H1 (cell line): ENCODE data around the gene PLCB1. TPM values are rescaled to one million over a fixed set of nuclear protein-coding genes. Genes with fewer than 3 reads are reported as not detected.

Source experiments
- CTCF ChIA-PET: fragments of 300-600 bp; sonication (Branson Sonifier 250); formaldehyde crosslinking; loops from one replicate; lab custom pipeline; 2021; ENCODE audit not compliant: partially characterized antibody; lab: Charles Lee
- POLR2A ChIA-PET: fragments of 300-600 bp; sonication (Branson Sonifier 250); formaldehyde crosslinking; loops from one replicate; lab custom pipeline; 2021; ENCODE audit warnings: inconsistent platforms; ENCODE audit not compliant: partially characterized antibody; lab: Charles Lee
- DNase-seq, 2 experiments: peaks; one replicate each; pipeline versions ENCODE4 v3.0.0 to v3.0.0-alpha.2; 2010 to 2022; ENCODE audit warnings: low spot score in 2 of 2, low read depth in 1 of 2, mixed read lengths in 1 of 2
- FAIRE-seq: peaks from 2 replicates; lab custom pipeline; 2011; peaks lifted over from hg19 to GRCh38; lab: Jason Lieb, UNC
- H2AFZ ChIP-seq: 2 replicates; pipeline ENCODE4 v1.8.1; 2012; ENCODE audit warnings: low read length, inconsistent platforms
- H2AK5ac ChIP-seq: 2 replicates; pipeline ENCODE4 v1.6.1; 2013; ENCODE audit warnings: low read depth, low read length
- H2BK120ac ChIP-seq: replicated peaks from 2 replicates; pipeline ENCODE3; 2013; ENCODE audit warnings: low read depth, low read length, inconsistent platforms
- H2BK12ac ChIP-seq: 2 replicates; pipeline ENCODE4 v1.6.1; 2013; ENCODE audit warnings: low read depth, low read length
- H2BK15ac ChIP-seq: 2 replicates; pipeline ENCODE4 v1.6.1; 2013; ENCODE audit warnings: low read length
- H2BK20ac ChIP-seq: 2 replicates; pipeline ENCODE4 v1.6.1; 2013; ENCODE audit warnings: low read length
- H2BK5ac ChIP-seq: 2 replicates; pipeline ENCODE4 v1.6.1; 2013; ENCODE audit warnings: low read depth, low read length
- H3K14ac ChIP-seq: 2 replicates; pipeline ENCODE4 v1.6.1; 2013; ENCODE audit warnings: inconsistent platforms; ENCODE audit not compliant: insufficient read length
- H3K18ac ChIP-seq: 2 replicates; pipeline ENCODE4 v1.6.1; 2013; ENCODE audit warnings: low read length; ENCODE audit errors: extremely low read depth
- H3K23ac ChIP-seq: 2 replicates; pipeline ENCODE4 v1.6.1; 2013; ENCODE audit warnings: inconsistent platforms; ENCODE audit not compliant: insufficient read length
- H3K23me2 ChIP-seq: 2 replicates; pipeline ENCODE4 v1.6.1; 2013; ENCODE audit warnings: low read depth, low read length
- H3K27ac ChIP-seq: 2 replicates; pipeline ENCODE4 v1.6.1; 2011; ENCODE audit warnings: low read depth, low read length, inconsistent platforms
- H3K27me3 ChIP-seq, 4 experiments: replicated peaks in 1 of 4; 1 replicate in 1 of 4; 2 replicates in 3 of 4; pipeline versions ENCODE4 v1.6.1 to v1.8.1; 2011 to 2013; ENCODE audit warnings: low read length in 3 of 4, mild to moderate bottlenecking in 3 of 4, inconsistent platforms in 2 of 4, mixed read lengths in 2 of 4, moderate library complexity in 1 of 4; ENCODE audit not compliant: control insufficient read depth in 3 of 4, insufficient read depth in 3 of 4; ENCODE audit errors: extremely low read depth in 1 of 4
- H3K36me3 ChIP-seq, 4 experiments: 2 replicates each; pipeline versions ENCODE4 v1.6.1 to v1.8.1; 2011 to 2013; ENCODE audit warnings: mild to moderate bottlenecking in 4 of 4, low read length in 3 of 4, moderate library complexity in 2 of 4, control low read depth in 1 of 4, inconsistent platforms in 1 of 4; ENCODE audit not compliant: insufficient read depth in 4 of 4, control insufficient read depth in 2 of 4
- H3K4ac ChIP-seq: replicated peaks from 2 replicates; pipeline ENCODE3; 2013; ENCODE audit warnings: low read length, low read depth, mixed read lengths, inconsistent platforms; ENCODE audit not compliant: insufficient read length
- H3K4me1 ChIP-seq, 4 experiments: replicated peaks in 1 of 4; 1 replicate in 1 of 4; 2 replicates in 3 of 4; pipeline versions ENCODE4 v1.6.1 to v1.8.1; 2011 to 2013; ENCODE audit warnings: low read length in 3 of 4, inconsistent platforms in 2 of 4, mixed read lengths in 1 of 4; ENCODE audit not compliant: insufficient read depth in 4 of 4, control insufficient read depth in 3 of 4
- H3K4me2 ChIP-seq, 2 experiments: 2 replicates each; pipeline versions ENCODE4 v1.6.1 to v1.8.1; 2011 to 2013; ENCODE audit warnings: low read depth in 2 of 2, low read length in 2 of 2, control low read depth in 1 of 2, inconsistent platforms in 1 of 2, mild to moderate bottlenecking in 1 of 2; ENCODE audit not compliant: insufficient read depth in 1 of 2
- H3K4me3 ChIP-seq, 4 experiments: fragments of 200-600, 300-600 bp in 1 of 4; sonication (generic), shearing (Covaris generic), sonication (Bioruptor Twin) in 1 of 4; 2 replicates each; pipeline versions ENCODE4 v1.5.1 to v1.8.1; 2011 to 2016; ENCODE audit warnings: low read length in 4 of 4, low read depth in 3 of 4, control low read depth in 2 of 4, inconsistent platforms in 2 of 4, mild to moderate bottlenecking in 2 of 4, mixed read lengths in 1 of 4, moderate library complexity in 1 of 4; ENCODE audit not compliant: insufficient read depth in 2 of 4; ENCODE audit errors: extremely low read depth in 1 of 4
- H3K56ac ChIP-seq: replicated peaks from 2 replicates; pipeline ENCODE3; 2013; ENCODE audit warnings: low read depth, mild to moderate bottlenecking, mixed read lengths, low read length, inconsistent platforms; ENCODE audit not compliant: insufficient read length
- H3K79me1 ChIP-seq: 2 replicates; pipeline ENCODE4 v1.6.1; 2013; ENCODE audit warnings: low read depth, low read length, control low read depth
- H3K79me2 ChIP-seq, 2 experiments: 2 replicates each; pipeline versions ENCODE4 v1.6.1 to v1.8.1; 2012 to 2013; ENCODE audit warnings: low read length in 2 of 2, mild to moderate bottlenecking in 2 of 2, inconsistent platforms in 1 of 2; ENCODE audit not compliant: insufficient read depth in 2 of 2, control insufficient read depth in 1 of 2
- H3K9ac ChIP-seq, 4 experiments: replicated peaks in 1 of 4; 1 replicate in 1 of 4; 2 replicates in 3 of 4; pipeline versions ENCODE4 v1.6.1 to v1.8.1; 2011 to 2013; ENCODE audit warnings: low read depth in 3 of 4, low read length in 3 of 4, control low read depth in 2 of 4, mild to moderate bottlenecking in 2 of 4, moderate library complexity in 2 of 4, inconsistent platforms in 1 of 4; ENCODE audit errors: extremely low read depth in 1 of 4
- H3K9me3 ChIP-seq, 2 experiments: 2 replicates each; pipeline versions ENCODE4 v1.6.1 to v1.8.1; 2012 to 2013; ENCODE audit warnings: mild to moderate bottlenecking in 2 of 2, moderate library complexity in 2 of 2, control low read depth in 1 of 2, inconsistent platforms in 1 of 2, low read depth in 1 of 2, low read length in 1 of 2, mixed read lengths in 1 of 2; ENCODE audit not compliant: insufficient read depth in 2 of 2
- H4K20me1 ChIP-seq, 2 experiments: replicated peaks in 1 of 2; 2 replicates each; pipeline versions ENCODE3 to v1.8.1; 2011 to 2013; ENCODE audit warnings: inconsistent platforms in 2 of 2, low read length in 2 of 2, mild to moderate bottlenecking in 1 of 2; ENCODE audit not compliant: insufficient read depth in 2 of 2, control insufficient read depth in 1 of 2
- H4K5ac ChIP-seq: 2 replicates; pipeline ENCODE4 v1.6.1; 2013; ENCODE audit warnings: low read length, low read depth, mixed read lengths, inconsistent platforms; ENCODE audit not compliant: insufficient read length
- H4K8ac ChIP-seq: 2 replicates; pipeline ENCODE4 v1.8.0; 2013; ENCODE audit warnings: mild to moderate bottlenecking, moderate library complexity, low read length, inconsistent platforms; ENCODE audit not compliant: insufficient read depth; ENCODE audit errors: extremely low read depth
- H4K91ac ChIP-seq: replicated peaks from 2 replicates; pipeline ENCODE3; 2013; ENCODE audit warnings: low read length, mixed read lengths, inconsistent platforms; ENCODE audit not compliant: insufficient read length
- BCL11A ChIP-seq, 2 experiments: IDR thresholded peaks; one replicate each; pipeline ENCODE4 v1.6.1; 2011; ENCODE audit warnings: low read depth in 2 of 2, low read length in 2 of 2, mild to moderate bottlenecking in 2 of 2
- CREB1 ChIP-seq: IDR thresholded peaks from 2 replicates; pipeline ENCODE4 v1.6.1; 2012; ENCODE audit warnings: inconsistent platforms
- MAFK ChIP-seq: IDR thresholded peaks from 2 replicates; pipeline ENCODE4 v1.6.1; 2012; ENCODE audit warnings: low read depth, mild to moderate bottlenecking, improper control_type of control experiment, low read length
- NANOG ChIP-seq: IDR thresholded peaks from 2 replicates; pipeline ENCODE4 v1.6.1; 2011; ENCODE audit warnings: low read length, low read depth, mild to moderate bottlenecking, inconsistent platforms; ENCODE audit not compliant: insufficient read depth, poor library complexity, severe bottlenecking
- NRF1 ChIP-seq: IDR thresholded peaks from 2 replicates; pipeline ENCODE4 v1.6.1; 2011; ENCODE audit warnings: mild to moderate bottlenecking, low read depth, low read length, improper control_type of control experiment
- PHF8 ChIP-seq: fragments of 200-600 bp; sonication (generic); conservative IDR thresholded peaks from 2 replicates; pipeline ENCODE4 v1.7.1; 2012; ENCODE audit warnings: low read depth, mild to moderate bottlenecking, inconsistent platforms, low read length, moderate library complexity
- RNF2 ChIP-seq: fragments of 200-900, 300-1000 bp; sonication (generic); IDR thresholded peaks from 2 replicates; pipeline ENCODE4 v1.7.1; 2016; ENCODE audit warnings: borderline replicate concordance, low read depth, mild to moderate bottlenecking, antibody characterized with exemption, low read length; ENCODE audit not compliant: poor library complexity, severe bottlenecking; ENCODE audit errors: missing control alignments
- SIN3A ChIP-seq, 2 experiments: IDR thresholded peaks in 1 of 2; conservative IDR thresholded peaks in 1 of 2; 2 replicates each; pipeline ENCODE4 v1.6.1; 2011 to 2012; ENCODE audit warnings: low read length in 2 of 2, improper control_type of control experiment in 1 of 2, low read depth in 1 of 2, mild to moderate bottlenecking in 1 of 2
- SIRT6 ChIP-seq: IDR thresholded peaks from one replicate; pipeline ENCODE4 v1.7.1; 2012; ENCODE audit warnings: low read length, inconsistent platforms
- SIX5 ChIP-seq: IDR thresholded peaks from 2 replicates; pipeline ENCODE4 v1.6.1; 2011; ENCODE audit warnings: mild to moderate bottlenecking, low read depth, low read length
- SRF ChIP-seq: IDR thresholded peaks from 2 replicates; pipeline ENCODE4 v1.6.1; 2011; ENCODE audit warnings: mild to moderate bottlenecking, low read depth, low read length, moderate library complexity
- WGBS, 2 experiments: shearing (Covaris generic) in 1 of 2; methylation state at CpG; one replicate each; pipeline versions ENCODE4 v1.1.6 to v1.1.7; 2013 to 2015; ENCODE audit warnings: low lambda C conversion rate in 2 of 2, mixed read lengths in 2 of 2, inconsistent platforms in 1 of 2, low coverage in 1 of 2, missing lambda C conversion rate in 1 of 2; ENCODE audit not compliant: insufficient replicate concordance in 2 of 2, insufficient coverage in 1 of 2, insufficient read length in 1 of 2; ENCODE audit errors: extremely low coverage in 1 of 2, missing lambda C conversion rate in 1 of 2; 5-methylcytosine and 5-hydroxymethylcytosine counted together
- polyA plus RNA-seq, 7 experiments: library from polyadenylated mRNA; depleted of rRNA in 3 of 7; stranded (reverse) in 5 of 7; unstranded in 2 of 7; fragments of >200 nt in 5 of 7; fragments of 200-250 nt in 2 of 7; gene quantifications; 1 replicate in 5 of 7; 2 replicates in 1 of 7; 4 replicates in 1 of 7; pipeline versions ENCODE4 v1.2.1 to v1.2.3, GENCODE V29; 2011 to 2013; ENCODE audit warnings: missing spikeins in 2 of 7, mixed read lengths in 2 of 7
- total RNA-seq: library from RNA; stranded (reverse); fragmentation: NEBNext Ultra II Directional; extraction: Animal tissue kit (Norgen Biotek cat#: 25700); gene quantifications from 2 replicates; pipeline ENCODE4 v1.2.1, GENCODE V29; 2021

The PLCB1 gene
- total and polyA plus RNA-seq, 2 of the 8 experiments (the other 6 are each of a cell fraction or from before 2014, with no cell fraction given), result 2.6 to 9.1 TPM

DNA sequence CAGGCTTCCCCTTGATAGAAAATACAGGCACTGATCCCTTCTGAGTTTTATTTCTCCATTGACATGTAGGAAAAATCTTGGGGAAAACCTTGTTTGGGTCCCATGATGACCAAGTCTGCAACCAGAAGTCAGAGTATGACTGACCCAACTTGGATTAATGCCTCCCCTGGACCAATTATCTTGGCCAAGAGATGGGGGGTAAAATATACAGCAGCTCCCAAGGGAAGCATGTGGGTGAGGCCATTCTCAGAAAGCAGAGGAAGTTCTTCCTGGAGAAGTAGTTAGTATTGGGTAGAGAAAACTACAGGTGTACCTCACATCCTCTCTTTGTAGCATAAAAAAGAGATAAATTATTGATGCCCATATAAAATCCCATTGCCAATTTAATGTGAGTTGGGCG, 651.7 kb downstream of the PLCB1 start:
- DNase-seq (no peak), FAIRE-seq (no peak)
- ChIA-PET CTCF (interaction anchor here (0.6 to 1.7 kb wide), 2 partner anchors 23 to 94 kb away, joined by 3 to 4 read pairs; no protein-coding TSS in a partner anchor), POLR2A (no interaction called here)
- no peaks in the 10 kb centered on the region for H3K27me3 ChIP-seq
- H3K27ac ChIP-seq, result no peak overlapping the region
- no peak overlapping the region for H3K4me2 ChIP-seq
- WGBS, 2 experiments, result 95% methylated on average over 1 of the region's 1 CpG; no CpG with 5 or more reads in 1 of the 2 experiments
- no peak overlapping the region for H3K4ac ChIP-seq
- H3K23ac ChIP-seq, result no peak overlapping the region
- no peaks in the 10 kb centered on the region for H3K79me1 ChIP-seq
- H3K56ac ChIP-seq, result no peak overlapping the region
- H3K4me3 ChIP-seq, result no peak overlapping the region
- no peak overlapping the region for H2BK5ac ChIP-seq
- no peak overlapping the region for H3K14ac ChIP-seq
- H4K91ac ChIP-seq, result no peak overlapping the region
- H3K36me3 ChIP-seq, result no peaks in the 10 kb centered on the region; a peak in 1 of 8 replicates
- no peak overlapping the region for H2AK5ac ChIP-seq
- 0 out of 2 replicates have a peak, but pooled peaks cover 3% of the 10 kb centered on the region for H3K23me2 ChIP-seq
- H4K5ac ChIP-seq, result no peak overlapping the region
- no peak overlapping the region for H3K18ac ChIP-seq
- H3K9me3 ChIP-seq, result no peaks in the 10 kb centered on the region; a peak in 1 of 4 replicates
- no peak overlapping the region for H2BK120ac ChIP-seq
- no peak overlapping the region for H3K9ac ChIP-seq
- TF ChIP-seq NANOG, result no peak
- no peak for TF ChIP-seq CREB1
- TF ChIP-seq NRF1, result no peak
- no peak for TF ChIP-seq PHF8
- no peak for TF ChIP-seq SIN3A (conservative IDR thresholded peaks at IDR 0.05 in 1 of 2, IDR thresholded peaks at IDR 0.05 in 1 of 2; ENCODE audit: low read depth in 1 of 2, low read length in 2 of 2)
- no peak for TF ChIP-seq SRF
- no peak for TF ChIP-seq SIRT6
- TF ChIP-seq RNF2, result no peak
- TF ChIP-seq SIX5, result no peak
- no peak for TF ChIP-seq MAFK
- TF ChIP-seq BCL11A (IDR thresholded peaks at IDR 0.05; ENCODE audit: low read depth in 2 of 2, low read length in 2 of 2), result no peak
- H2AFZ ChIP-seq, result no peak overlapping the region
- no peak overlapping the region for H4K8ac ChIP-seq
- H2BK20ac ChIP-seq, result no peak overlapping the region
- no peaks in the 10 kb centered on the region for H4K20me1 ChIP-seq
- H2BK15ac ChIP-seq, result no peak overlapping the region
- H3K4me1 ChIP-seq, result no peaks in the 10 kb centered on the region; a peak in 2 of 7 replicates
- H2BK12ac ChIP-seq, result no peak overlapping the region
- no peaks in the 10 kb centered on the region for H3K79me2 ChIP-seq
